ENCODE results near the gene MAPKAP1. TPM values are rescaled to one million over a fixed set of nuclear protein-coding genes. Genes with fewer than 3 reads are reported as not detected.

The MAPKAP1 gene
- total RNA-seq, 1 donor from 2014 or later: 84.9 TPM

DNA sequence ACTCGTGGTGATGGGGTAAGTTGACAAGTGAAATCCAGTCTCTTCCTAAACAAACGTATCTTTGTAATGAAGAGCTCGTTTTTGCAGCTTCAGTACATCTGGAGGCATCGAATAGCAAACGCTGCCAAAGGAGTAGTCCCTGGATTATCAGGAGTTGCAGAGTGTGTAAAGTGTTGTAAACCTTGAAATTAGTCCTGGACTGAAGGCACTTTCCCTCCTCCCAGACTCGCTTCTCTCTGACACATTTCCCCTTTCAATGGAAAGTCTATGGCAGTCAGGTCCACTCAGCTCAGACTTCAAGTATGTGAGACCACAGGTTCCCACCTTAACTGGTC lies 38.6 kb upstream of the MAPKAP1 start:
- Mint-ChIP-seq H3K27ac (peak overlapping the region; percentile 92), H3K4me3 (peak overlapping the region; percentile 92), H3K36me3 (ENCODE audit: low read depth) (peaks cover 9% of the 10 kb centered on the region), H3K9me3 (no peaks in the 10 kb centered on the region), H3K4me1 (peaks cover 32% of the 10 kb centered on the region), H3K27me3 (peaks cover 2% of the 10 kb centered on the region)
- CTCF ChIA-PET: interaction anchor here (0.9 to 1.6 kb wide), 2 partner anchors 33 to 187 kb away, joined by 3 to 6 read pairs; no protein-coding TSS in a partner anchor
- TF ChIP-seq, protein P1, sequence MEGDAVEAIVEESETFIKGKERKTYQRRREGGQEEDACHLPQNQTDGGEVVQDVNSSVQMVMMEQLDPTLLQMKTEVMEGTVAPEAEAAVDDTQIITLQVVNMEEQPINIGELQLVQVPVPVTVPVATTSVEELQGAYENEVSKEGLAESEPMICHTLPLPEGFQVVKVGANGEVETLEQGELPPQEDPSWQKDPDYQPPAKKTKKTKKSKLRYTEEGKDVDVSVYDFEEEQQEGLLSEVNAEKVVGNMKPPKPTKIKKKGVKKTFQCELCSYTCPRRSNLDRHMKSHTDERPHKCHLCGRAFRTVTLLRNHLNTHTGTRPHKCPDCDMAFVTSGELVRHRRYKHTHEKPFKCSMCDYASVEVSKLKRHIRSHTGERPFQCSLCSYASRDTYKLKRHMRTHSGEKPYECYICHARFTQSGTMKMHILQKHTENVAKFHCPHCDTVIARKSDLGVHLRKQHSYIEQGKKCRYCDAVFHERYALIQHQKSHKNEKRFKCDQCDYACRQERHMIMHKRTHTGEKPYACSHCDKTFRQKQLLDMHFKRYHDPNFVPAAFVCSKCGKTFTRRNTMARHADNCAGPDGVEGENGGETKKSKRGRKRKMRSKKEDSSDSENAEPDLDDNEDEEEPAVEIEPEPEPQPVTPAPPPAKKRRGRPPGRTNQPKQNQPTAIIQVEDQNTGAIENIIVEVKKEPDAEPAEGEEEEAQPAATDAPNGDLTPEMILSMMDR (IDR thresholded peaks at IDR 0.05): no peak
- DNase-seq: no peak
- intact Hi-C loops (cut with micrococcal nuclease): loop anchor here (1.0 to 5.0 kb wide), 10 partner anchors 39 to 883 kb away; partner anchors contain the start of genes ARPC5L, GAPVD1, HSPA5 and MAPKAP1
- ATAC-seq (ENCODE audit: low read depth): no peak
- POLR2A ChIA-PET: interaction anchor here (0.8 to 2.5 kb wide), 6 partner anchors 10 to 159 kb away, joined by 3 to 28 read pairs (median 5); partner anchors contain the start of gene MAPKAP1

DNA sequence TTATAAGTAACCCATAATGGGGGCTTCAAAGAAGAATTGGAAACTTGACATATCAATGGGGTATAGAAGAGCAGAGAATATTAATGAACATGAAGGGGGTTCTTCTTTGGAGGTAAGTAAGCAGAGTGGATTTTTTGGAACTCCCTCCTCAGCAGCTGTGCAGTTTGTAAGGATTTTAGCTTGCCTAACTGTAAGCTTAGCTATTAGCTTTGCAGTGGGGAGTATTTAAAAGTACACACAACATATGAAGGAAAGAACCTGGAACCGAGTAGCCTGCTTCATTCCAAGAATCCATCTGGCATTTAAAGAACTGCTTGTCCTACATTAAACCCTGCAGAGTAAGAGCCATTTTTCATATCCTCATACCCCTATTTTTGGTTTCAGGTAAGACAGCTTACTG lies 38.0 kb upstream of the MAPKAP1 start:
- ATAC-seq (ENCODE audit: low read depth) (no peak), DNase-seq (no peak)
- H3K4me1 Mint-ChIP-seq: peaks cover 28% of the 10 kb centered on the region
- H3K4me3 Mint-ChIP-seq: peak overlapping the region; percentile 2
- intact Hi-C loops (cut with micrococcal nuclease): loop anchor here (5.0 kb wide), 4 partner anchors 142 to 883 kb away; partner anchors contain the start of genes ARPC5L, GAPVD1 and RPL35
- no peaks in the 10 kb centered on the region for H3K9me3 Mint-ChIP-seq
- CTCF ChIA-PET: interaction anchor here (1.6 kb wide), 1 partner anchor 187 kb away, joined by 6 read pairs; no protein-coding TSS in a partner anchor
- peaks cover 2% of the 10 kb centered on the region for H3K27me3 Mint-ChIP-seq
- peaks cover 8% of the 10 kb centered on the region for H3K36me3 Mint-ChIP-seq (ENCODE audit: low read depth)
- TF ChIP-seq, protein P1 (IDR thresholded peaks at IDR 0.05): no peak
- POLR2A ChIA-PET: interaction anchor here (2.0 to 2.5 kb wide), 2 partner anchors 38 to 99 kb away, joined by 7 to 28 read pairs; partner anchors contain the start of gene MAPKAP1
- H3K27ac Mint-ChIP-seq: no peak overlapping the region

DNA sequence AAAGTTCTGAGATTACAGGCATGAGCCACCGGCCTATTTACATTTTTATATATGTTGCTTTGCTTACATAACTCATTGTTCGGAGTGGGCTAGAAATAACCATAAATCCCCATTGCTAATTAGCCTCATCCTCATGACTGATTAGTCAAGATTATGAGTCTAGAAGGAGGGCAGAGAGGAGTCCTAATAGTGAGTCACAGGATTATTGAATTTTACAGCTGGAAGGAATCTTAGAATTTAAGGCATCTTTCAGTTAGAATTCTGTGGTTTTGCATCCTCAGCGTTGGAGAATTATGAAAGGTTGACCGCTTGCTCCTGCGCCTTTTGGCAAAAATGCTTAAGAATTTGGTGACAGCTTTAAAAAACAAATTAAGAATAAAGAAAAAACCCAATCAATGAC lies 37.6 kb upstream of the MAPKAP1 start:
- CTCF ChIA-PET: interaction anchor here (1.6 kb wide), 1 partner anchor 186 kb away, joined by 6 read pairs; no protein-coding TSS in a partner anchor
- Mint-ChIP-seq H3K27me3 (peaks cover 2% of the 10 kb centered on the region), H3K4me3 (no peak overlapping the region), H3K4me1 (peaks cover 24% of the 10 kb centered on the region), H3K36me3 (ENCODE audit: low read depth) (peaks cover 8% of the 10 kb centered on the region), H3K9me3 (no peaks in the 10 kb centered on the region), H3K27ac (no peak overlapping the region)
- TF ChIP-seq, protein P1 (IDR thresholded peaks at IDR 0.05): no peak
- DNase-seq (no peak), ATAC-seq (ENCODE audit: low read depth) (no peak)
- POLR2A ChIA-PET: interaction anchor here (2.0 to 2.5 kb wide), 2 partner anchors 38 to 98 kb away, joined by 7 to 28 read pairs; partner anchors contain the start of gene MAPKAP1
- intact Hi-C loops (cut with micrococcal nuclease): loop anchor here (5.0 kb wide), 4 partner anchors 143 to 882 kb away; partner anchors contain the start of genes ARPC5L, GAPVD1 and RPL35

DNA sequence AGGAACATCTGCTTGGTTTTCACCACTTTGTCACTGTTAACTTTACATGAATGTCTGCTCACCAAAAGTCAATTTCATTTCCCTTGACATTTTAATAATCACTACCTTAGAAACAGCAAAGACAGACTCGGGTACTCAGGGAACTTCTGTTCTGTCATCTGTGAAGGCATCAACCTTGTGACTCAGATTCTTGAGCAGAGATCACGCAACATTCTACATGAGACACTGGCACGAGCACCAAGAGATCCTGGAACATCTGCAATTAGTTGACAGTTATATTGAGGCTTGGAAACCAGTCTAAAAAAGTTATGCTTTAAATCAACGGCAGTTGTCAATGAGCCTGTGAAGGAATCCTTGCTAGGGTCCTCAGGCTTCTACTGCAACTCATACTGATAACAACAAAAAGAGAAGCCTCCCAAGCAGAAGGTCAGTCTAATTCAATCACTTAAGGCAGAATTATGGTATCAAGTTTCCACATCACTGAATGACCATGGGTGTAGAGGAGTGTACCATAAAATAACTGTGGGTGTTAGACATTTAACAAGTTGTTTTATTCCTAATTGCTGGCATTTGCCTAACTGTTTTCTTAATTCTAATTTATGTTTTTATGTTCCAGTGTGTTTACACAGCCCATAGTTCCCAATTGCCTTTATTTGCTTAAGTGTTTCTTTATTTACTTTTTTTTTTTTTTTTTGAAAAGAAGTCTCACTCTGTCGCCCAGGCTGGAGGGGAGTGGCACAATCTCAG lies 36.8 kb upstream of the MAPKAP1 start:
- intact Hi-C loops (cut with micrococcal nuclease): no loop called here
- Mint-ChIP-seq H3K4me3 (no peak overlapping the region), H3K27me3 (peaks cover 2% of the 10 kb centered on the region), H3K9me3 (no peaks in the 10 kb centered on the region), H3K27ac (no peak overlapping the region), H3K36me3 (ENCODE audit: low read depth) (peaks cover 8% of the 10 kb centered on the region), H3K4me1 (peaks cover 16% of the 10 kb centered on the region)
- ChIA-PET CTCF (interaction anchor here (1.1 to 1.6 kb wide), 2 partner anchors 185 to 186 kb away, joined by 3 to 6 read pairs; no protein-coding TSS in a partner anchor), POLR2A (interaction anchor here (2.5 kb wide), 1 partner anchor 37 kb away, joined by 28 read pairs; the partner anchor contains the start of gene MAPKAP1)
- no peak for DNase-seq
- TF ChIP-seq, protein P1 (IDR thresholded peaks at IDR 0.05): no peak
- no peak for ATAC-seq (ENCODE audit: low read depth)

DNA sequence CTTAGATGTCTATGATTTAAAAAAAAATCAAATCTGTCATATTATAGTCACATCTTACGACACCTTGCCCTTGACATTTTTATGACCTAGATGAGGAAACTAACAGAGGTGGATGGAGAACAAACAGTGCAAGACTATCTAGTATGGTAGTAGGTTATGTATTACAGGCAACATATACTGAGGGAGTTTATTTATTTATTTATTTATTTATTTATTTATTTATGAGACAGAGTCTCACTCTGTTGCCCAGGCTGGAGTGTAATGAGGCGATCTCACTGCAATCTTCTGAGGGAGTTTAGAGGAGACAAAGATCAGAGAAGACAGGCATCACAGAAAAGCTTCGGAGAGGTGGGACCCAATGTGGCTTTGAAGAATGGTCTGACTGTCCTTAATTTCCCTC lies 35.6 kb upstream of the MAPKAP1 start:
- CTCF ChIA-PET: interaction anchor here (1.1 kb wide), 1 partner anchor 184 kb away, joined by 3 read pairs; no protein-coding TSS in a partner anchor
- no peak for DNase-seq
- intact Hi-C loops (cut with micrococcal nuclease): no loop called here
- Mint-ChIP-seq H3K27me3 (peaks cover 5% of the 10 kb centered on the region), H3K4me3 (no peak overlapping the region), H3K9me3 (no peaks in the 10 kb centered on the region), H3K27ac (no peak overlapping the region), H3K4me1 (peaks cover 15% of the 10 kb centered on the region), H3K36me3 (ENCODE audit: low read depth) (peaks cover 3% of the 10 kb centered on the region)
- POLR2A ChIA-PET: interaction anchor here (0.6 kb wide), 1 partner anchor 46 kb away, joined by 6 read pairs; no protein-coding TSS in a partner anchor
- no peak for ATAC-seq (ENCODE audit: low read depth)
- TF ChIP-seq, protein P1 (IDR thresholded peaks at IDR 0.05): no peak
